GM06990 (cell line): ENCODE results near the gene DALRD3.

ENCODE experiments used
- DNase-seq: peaks from one replicate; pipeline ENCODE4 v3.0.0-alpha.2; 2011; ENCODE audit not compliant: insufficient read length; ENCODE audit errors: extremely low read depth
- H3K27me3 ChIP-seq: replicated peaks from 2 replicates; pipeline ENCODE4 v1.6.0; 2011; ENCODE audit warnings: low read length; ENCODE audit not compliant: control insufficient read depth, insufficient read depth
- H3K36me3 ChIP-seq: 2 replicates; pipeline ENCODE4 v1.5.1; 2011; ENCODE audit warnings: low read length; ENCODE audit not compliant: control insufficient read depth, insufficient read depth
- H3K4me3 ChIP-seq: replicated peaks from 2 replicates; pipeline ENCODE4 v1.5.1; 2011; ENCODE audit warnings: low read depth, mild to moderate bottlenecking, control low read depth, low read length
- TF ChIP-seq, protein P1 (sequence below): IDR thresholded peaks from 2 replicates; pipeline ENCODE4 v1.5.1; 2011; ENCODE audit warnings: low read length, control low read depth, mild to moderate bottlenecking, inconsistent platforms; ENCODE audit not compliant: insufficient read depth, poor library complexity, severe bottlenecking

Gene DALRD3

DNA sequence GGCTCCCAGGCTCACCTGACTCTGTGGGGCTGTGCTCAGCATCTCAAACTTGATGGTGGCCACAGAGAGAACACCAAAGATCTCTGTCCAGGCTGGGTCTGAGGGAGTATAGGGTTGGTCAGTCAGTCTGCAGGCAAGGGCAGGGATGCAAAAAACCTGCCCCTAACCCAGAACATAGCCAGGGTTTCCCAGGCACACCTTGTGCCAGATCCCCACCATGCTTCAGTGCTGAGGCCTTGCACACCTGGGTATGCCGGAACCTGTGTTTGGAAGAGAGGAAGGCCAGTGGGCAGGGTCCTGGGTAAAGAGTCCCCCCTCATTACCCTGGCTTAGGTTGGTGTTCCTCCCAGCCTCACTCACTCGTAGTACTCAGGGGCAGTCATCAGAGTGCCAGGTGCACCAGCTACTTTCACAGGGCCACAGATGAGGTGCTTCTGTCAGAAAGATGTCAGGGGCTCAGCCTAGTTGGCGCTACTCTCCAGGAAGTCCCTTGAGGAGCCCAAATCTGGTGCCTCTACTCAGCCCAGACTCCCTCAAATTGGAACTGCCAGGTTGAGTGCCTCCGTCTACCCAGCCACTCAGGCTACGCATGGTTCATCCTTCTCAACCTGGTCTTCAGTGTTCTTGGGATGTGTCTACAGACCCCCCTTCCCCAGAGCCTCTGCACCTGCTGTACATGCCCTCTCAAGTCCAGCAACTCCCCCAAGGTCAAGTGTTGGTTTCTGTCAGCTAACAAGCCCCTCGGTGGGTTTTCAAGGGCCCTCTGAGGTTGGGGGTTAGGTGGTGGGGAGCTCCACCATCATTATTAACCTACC, 1.8 kb downstream of the DALRD3 start:
- no peak for DNase-seq
- Histone ChIP-seq H3K27me3 (no peaks in the 10 kb centered on the region), H3K4me3 (no peak overlapping the region), H3K36me3 (peaks cover 41% of the 10 kb centered on the region)
- TF ChIP-seq, protein P1, sequence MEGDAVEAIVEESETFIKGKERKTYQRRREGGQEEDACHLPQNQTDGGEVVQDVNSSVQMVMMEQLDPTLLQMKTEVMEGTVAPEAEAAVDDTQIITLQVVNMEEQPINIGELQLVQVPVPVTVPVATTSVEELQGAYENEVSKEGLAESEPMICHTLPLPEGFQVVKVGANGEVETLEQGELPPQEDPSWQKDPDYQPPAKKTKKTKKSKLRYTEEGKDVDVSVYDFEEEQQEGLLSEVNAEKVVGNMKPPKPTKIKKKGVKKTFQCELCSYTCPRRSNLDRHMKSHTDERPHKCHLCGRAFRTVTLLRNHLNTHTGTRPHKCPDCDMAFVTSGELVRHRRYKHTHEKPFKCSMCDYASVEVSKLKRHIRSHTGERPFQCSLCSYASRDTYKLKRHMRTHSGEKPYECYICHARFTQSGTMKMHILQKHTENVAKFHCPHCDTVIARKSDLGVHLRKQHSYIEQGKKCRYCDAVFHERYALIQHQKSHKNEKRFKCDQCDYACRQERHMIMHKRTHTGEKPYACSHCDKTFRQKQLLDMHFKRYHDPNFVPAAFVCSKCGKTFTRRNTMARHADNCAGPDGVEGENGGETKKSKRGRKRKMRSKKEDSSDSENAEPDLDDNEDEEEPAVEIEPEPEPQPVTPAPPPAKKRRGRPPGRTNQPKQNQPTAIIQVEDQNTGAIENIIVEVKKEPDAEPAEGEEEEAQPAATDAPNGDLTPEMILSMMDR, result no peak

DNA sequence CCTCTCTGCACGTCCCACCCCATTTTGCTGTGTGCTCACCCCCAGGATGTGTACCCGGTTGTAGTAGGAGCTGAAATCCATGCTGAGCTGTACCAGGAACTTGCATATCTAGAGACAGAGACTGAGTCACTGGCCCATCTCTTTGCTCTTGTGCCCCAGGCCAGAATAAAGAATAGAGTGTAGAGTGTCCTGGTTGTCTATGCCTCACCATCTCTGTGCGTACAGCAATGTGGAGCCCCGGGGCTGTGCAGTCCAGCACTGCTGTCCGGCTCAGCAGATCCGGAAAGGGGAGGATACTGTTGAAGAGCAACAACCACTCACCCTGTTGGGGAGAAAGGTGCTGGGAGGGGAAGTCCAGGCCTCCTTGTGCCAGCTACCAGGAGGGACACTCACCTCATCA, 2.6 kb downstream of the DALRD3 start:
- Histone ChIP-seq H3K4me3 (no peak overlapping the region), H3K36me3 (peaks cover 42% of the 10 kb centered on the region), H3K27me3 (no peaks in the 10 kb centered on the region)
- TF ChIP-seq, protein P1, result no peak
- no peak for DNase-seq

DNA sequence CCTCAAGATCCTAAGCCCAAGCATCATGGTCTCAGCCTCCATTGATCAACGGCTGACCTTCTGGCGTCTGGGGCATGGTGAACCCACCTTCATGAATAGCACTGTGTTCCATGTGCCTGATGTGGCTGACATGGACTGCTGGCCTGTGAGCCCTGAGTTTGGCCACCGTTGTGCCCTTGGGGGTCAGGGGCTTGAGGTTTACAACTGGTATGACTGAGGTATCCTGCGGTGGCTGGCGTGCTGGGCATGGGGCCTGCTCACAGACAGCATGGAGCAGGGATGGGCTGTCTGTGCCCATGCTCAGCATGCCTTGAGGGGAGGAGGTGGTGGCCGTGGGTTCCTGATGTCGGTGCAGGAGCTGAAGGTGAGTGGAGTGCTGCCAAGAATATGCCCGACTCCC, 3.3 kb downstream of the DALRD3 start:
- Histone ChIP-seq H3K27me3 (no peaks in the 10 kb centered on the region), H3K4me3 (no peak overlapping the region), H3K36me3 (peaks cover 42% of the 10 kb centered on the region)
- DNase-seq, result no peak
- TF ChIP-seq, protein P1, result no peak

DNA sequence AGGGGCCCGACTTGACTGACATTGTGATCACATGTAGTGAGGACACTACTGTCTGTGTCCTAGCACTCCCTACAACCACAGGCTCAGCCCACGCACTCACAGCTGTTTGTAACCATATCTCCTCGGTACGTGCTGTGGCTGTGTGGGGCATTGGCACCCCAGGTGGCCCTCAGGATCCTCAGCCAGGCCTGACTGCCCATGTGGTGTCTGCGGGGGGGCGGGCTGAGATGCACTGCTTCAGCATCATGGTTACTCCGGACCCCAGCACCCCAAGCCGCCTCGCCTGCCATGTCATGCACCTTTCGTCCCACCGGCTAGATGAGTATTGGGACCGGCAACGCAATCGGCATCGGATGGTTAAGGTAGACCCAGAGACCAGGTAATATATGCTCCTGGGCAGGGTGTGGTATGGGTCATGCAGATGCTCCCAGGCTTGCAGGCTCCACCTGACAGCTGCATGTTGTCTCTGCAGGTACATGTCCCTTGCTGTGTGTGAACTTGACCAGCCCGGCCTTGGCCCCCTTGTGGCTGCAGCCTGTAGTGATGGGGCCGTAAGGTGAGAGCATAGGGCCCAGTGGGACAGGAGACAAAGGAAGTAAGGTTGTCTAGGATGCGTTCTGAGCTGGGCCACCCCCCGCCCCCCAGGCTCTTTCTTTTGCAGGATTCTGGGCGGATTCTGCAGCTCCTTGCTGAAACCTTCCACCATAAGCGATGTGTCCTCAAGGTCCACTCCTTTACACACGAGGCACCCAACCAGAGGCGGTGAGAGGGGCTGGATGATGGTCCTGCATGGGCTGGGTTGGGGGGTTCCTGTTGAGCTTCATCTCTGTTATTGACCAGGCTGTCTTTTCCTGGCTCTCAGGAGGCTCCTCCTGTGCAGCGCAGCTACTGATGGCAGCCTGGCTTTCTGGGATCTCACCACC, 4.4 kb downstream of the DALRD3 start:
- no peaks in the 10 kb centered on the region for H3K27me3 ChIP-seq
- DNase-seq, result peak; percentile 59
- no peak overlapping the region for H3K4me3 ChIP-seq
- TF ChIP-seq, protein P1, result peak; percentile 86
- H3K36me3 ChIP-seq, result peaks cover 42% of the 10 kb centered on the region

DNA sequence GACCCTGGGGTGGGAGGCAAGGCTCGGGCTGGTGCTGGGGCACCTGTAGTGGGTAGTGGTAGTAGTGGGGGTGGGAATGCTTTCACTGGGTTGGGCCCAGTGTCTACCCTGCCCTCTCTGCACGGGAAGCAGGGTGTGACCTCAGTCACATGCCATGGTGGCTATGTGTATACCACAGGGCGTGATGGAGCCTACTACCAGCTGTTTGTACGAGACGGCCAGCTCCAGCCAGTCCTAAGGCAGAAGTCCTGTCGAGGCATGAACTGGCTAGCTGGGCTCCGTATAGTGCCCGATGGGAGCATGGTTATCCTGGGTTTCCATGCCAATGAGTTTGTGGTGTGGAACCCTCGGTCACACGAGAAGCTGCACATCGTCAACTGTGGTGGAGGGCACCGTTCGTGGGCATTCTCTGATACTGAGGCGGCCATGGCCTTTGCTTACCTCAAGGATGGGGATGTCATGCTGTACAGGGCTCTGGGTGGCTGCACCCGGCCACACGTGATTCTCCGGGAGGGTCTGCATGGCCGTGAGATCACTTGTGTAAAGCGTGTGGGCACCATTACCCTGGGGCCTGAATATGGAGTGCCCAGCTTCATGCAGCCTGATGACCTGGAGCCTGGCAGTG, 5.2 kb downstream of the DALRD3 start:
- Histone ChIP-seq H3K36me3 (peaks cover 45% of the 10 kb centered on the region), H3K27me3 (no peaks in the 10 kb centered on the region), H3K4me3 (no peak overlapping the region)
- DNase-seq, result no peak
- TF ChIP-seq, protein P1, result no peak
